Hypothalamus (tissue), 51 donors: ENCODE measurements around the gene KRTAP1-5.
"Not testable (repeated sequence)": the region's sequence is repeated elsewhere in the genome, so short reads cannot be mapped to it uniquely, and the experiment has no call there.

Source experiments
- DNase-seq, 51 donors: peaks; one replicate each; lab custom pipeline; 2025; lab: John Stamatoyannopoulos, UW

Gene KRTAP1-5, protein sequence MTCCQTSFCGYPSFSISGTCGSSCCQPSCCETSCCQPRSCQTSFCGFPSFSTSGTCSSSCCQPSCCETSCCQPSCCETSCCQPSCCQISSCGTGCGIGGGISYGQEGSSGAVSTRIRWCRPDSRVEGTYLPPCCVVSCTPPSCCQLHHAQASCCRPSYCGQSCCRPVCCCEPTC

DNA sequence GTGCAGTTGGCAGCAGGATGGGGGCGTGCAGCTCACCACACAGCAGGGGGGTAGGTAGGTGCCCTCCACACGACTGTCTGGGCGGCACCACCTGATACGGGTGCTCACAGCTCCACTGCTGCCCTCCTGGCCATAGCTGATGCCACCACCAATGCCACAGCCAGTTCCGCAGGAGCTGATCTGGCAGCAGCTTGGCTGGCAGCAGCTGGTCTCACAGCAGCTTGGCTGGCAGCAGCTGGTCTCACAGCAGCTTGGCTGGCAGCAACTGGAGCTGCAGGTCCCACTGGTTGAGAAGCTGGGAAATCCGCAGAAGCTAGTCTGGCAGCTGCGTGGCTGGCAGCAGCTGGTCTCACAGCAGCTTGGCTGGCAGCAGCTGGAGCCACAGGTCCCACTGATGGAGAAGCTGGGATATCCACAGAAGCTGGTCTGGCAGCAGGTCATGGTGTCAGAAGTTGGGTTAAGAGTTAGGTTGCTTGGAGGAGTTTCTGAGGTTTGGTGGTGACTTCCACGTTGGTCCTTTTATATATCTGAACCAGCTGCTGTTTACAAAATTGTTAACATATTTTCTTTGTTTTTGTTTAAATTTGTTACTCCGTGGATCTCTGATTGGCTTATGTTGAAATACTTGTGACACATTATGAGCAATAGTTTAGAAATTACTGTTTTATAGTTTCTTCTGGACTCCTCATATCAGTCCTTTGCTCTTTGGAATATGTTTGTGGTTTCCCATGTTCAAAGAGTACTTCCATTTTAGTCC is at the start of gene KRTAP1-5:
Gene KRTAP1-5, minus strand, starts transcription at position 494 of the 757 bp plus-strand sequence. Its CDS starts 53 bp downstream, at position 441.
- no peak for DNase-seq

DNA sequence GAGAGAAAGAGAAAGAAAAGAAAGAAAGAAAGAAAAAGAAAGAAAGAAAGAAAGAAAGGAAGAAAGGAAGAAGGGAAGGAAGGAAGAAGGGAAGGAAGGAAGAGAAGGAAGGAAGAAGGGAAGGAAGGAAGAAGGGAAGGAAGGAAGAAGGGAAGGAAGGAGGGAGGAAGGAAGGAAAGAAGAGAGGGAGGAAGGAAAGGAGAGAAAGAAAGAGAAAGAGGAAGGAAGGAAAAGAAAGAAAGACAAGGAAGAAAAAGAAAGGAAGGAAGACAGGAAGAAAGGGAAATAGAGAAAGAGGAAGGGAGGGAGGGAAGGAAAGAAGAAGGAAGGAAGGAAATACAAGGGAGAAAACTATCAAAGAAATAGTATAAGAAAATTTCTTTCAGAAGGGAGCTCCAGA is 49.8 kb upstream of the KRTAP1-5 start:
- DNase-seq: no peak

DNA sequence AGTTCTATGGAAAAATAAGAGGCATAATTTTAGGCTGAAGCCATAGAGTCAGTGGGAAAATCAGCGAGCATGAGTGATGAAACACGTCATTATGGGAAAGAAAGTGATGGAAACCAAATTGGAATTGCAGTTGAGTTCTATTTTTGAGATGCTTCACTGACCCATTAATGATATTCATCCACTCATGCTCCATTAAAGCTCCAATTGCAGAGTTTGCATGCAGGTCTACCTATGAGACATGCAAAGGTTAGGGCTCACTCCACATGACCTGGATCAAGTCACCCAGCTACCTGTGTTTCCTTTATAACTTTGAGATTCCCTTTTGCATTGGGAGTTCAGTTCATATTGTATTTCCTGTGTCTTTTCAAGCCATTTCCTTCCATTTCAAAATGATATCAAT is 46.7 kb upstream of the KRTAP1-5 start:
- no peak for DNase-seq

- DNase-seq: no peak
Observed at GRCh38 chr17:41071606-41072360, 44.8 kb upstream of the KRTAP1-5 start.

DNA sequence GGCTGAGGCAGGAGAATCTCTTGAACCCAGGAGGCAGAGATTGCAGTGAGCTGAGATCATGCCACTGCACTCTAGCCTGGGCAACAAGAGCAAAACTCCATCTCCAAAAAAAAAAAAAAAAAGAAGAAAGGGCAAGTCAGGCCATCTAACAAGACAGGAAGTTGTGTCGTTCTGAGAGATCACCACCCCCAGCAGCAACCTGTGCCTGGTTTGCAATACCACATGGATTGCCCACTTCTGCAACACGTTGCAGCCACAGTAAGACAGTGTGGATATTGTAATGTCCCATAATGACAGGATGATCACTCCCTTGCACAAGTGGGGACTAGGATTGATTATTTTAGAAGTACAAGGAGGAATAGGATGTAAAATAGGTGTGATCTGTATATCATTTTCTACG is 42.0 kb upstream of the KRTAP1-5 start:
- DNase-seq: no peak

GRCh38 chr17:41067281-41067680 is 40.3 kb upstream of the KRTAP1-5 start:
- no peak for DNase-seq

DNA sequence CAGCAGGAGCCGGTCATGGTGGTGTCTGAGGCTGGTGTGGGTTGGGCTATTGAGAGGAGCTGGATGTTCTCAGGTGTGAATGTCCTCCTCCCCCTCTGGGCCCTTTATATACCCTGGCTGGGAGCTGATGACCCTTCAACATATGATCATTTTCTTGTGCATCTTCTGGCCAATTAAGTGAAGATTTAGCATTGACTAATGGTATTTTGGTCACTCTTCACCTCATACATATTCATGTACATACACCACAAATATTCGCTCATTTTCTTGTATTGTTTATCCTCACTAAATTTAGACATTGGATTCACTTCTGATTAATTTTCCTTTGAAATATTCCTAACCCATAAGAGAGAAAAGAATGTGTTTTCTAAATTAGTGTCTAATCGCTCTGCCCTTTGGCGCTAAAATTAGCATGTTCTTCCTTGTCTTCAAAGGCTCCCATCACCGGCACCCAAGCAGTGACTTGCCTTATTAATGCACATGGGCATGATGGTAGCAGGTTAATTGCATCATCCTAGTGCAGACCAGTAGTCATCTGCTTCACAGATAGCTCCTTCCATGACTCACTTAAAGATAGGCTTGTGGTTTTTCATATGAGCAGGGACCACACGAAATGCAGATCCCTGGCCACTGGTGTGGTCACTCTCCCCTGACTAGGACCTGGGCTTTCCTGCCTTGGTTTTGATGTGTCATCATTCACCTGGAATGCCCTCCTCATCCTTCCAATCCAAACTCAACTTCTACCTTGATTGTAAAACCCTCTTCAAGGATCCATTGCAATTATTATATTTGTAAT is 39.0 kb upstream of the KRTAP1-5 start, which contains the start of gene KRTAP2-4:
Gene KRTAP2-4, minus strand, starts transcription at position 51 of the 796 bp plus-strand sequence. Its CDS starts 34 bp downstream, at position 17.
- no peak for DNase-seq

DNA sequence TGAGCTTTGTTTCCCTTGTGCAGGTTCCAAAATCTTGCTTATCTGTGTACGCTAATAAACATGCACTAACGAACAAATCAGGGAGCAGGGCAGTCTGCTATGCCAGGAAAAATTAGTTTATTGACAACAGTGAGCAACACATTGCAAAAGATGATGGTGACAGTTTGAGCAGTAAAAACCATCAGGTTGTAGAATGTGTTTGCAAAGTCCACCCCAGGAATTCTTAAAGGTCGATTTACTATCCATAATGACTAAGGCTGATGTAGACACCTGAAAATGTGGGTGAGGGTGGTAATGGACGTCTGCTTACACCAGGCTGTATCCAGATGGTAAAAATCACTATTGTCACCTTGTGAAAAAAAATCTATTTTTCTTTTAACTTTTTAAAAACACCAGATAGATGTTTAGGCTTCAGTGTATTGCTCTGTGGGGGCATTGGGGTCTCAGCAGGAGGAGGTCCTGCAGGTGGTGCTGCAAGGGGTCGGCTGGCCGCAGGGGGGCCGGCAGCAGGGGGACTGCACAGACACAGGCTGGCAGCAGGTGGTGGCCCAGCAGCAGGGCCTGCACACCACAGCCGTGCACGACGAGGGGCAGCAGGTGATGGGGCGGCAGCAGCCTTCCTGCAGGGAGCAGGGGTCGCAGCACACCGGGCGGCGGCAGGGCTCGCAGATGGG is 38.1 kb upstream of the KRTAP1-5 start:
- not testable (repeated sequence) for DNase-seq

GRCh38 chr17:41064301-41064700 is 37.3 kb upstream of the KRTAP1-5 start:
- no peak for DNase-seq

DNA sequence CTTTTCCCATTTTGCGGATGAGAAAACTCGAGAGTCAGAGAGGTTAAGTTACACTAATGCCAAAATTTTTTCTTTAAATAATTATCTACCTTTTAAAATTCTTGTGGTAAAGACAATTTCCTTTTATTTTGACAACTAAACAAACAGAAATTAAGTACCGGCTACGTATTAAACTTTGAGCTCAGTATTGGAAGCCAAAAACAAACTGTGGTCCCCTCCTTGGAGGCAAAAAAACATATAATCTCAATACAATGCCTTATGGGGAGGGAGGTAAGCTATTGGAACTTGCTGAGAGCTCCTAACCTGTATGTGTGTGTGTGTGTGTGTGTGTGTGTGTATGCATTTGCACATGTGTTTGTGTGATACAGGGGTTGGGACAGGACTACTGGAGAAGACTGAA is 36.4 kb upstream of the KRTAP1-5 start:
- DNase-seq: no peak

DNA sequence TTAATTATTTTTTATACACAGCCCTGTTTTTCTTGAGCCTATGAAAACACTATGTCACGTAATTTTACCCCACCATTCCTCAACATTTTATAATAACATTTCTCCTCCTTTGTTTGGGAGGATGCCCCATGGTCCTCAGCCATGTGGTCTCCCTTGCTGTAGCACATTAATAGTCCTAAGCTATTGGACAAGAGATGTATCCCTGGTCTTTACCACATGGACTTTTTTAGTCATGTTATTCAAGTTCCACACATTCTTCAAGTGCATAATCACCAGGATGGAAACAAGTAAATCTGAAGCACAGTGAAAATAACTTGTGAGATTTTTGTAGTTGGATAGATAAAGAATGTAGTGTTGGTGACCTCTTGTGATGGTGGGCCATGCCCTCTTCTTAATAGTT is 35.0 kb upstream of the KRTAP1-5 start:
- DNase-seq: no peak

- no peak for DNase-seq
Observed at GRCh38 chr17:41060052-41060604, 33.1 kb upstream of the KRTAP1-5 start, which contains the start of gene KRTAP2-3. Gene KRTAP2-3, minus strand, starts transcription at chr17:41060114. Its CDS starts 64 bp downstream, at chr17:41060050.

- DNase-seq: not testable (repeated sequence)
Observed at GRCh38 chr17:41059276-41060051, 32.5 kb upstream of the KRTAP1-5 start.

GRCh38 chr17:41058741-41059140 is 31.7 kb upstream of the KRTAP1-5 start:
- DNase-seq: no peak

DNA sequence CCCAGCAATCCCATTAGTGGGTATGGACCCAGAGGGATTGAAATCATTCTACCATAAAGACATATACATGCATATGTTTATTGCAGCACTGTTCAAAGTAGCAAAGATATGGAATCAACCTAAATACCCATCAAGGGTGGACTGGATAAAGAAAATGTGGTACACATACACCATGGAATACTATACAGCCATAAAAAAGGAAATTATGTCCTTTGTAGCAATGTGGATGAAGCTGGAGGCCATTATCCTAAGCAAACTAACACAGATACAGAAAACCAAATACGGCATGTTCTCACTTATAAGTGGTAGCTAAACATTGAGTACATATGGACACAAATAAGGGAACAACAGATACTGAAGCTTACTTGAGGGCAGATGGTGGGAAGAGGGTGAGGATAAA is 30.5 kb upstream of the KRTAP1-5 start:
- DNase-seq: no peak

GRCh38 chr17:41055130-41055529 is 28.1 kb upstream of the KRTAP1-5 start, which contains the start of gene KRTAP2-2:
Gene KRTAP2-2, minus strand, starts transcription at chr17:41055230. Its CDS starts 19 bp downstream, at chr17:41055211.
- not testable (repeated sequence) for DNase-seq

GRCh38 chr17:41054556-41054955 is 27.5 kb upstream of the KRTAP1-5 start:
- not testable (repeated sequence) for DNase-seq

- no peak for DNase-seq
Observed at GRCh38 chr17:41054025-41054424, 27.0 kb upstream of the KRTAP1-5 start.

DNA sequence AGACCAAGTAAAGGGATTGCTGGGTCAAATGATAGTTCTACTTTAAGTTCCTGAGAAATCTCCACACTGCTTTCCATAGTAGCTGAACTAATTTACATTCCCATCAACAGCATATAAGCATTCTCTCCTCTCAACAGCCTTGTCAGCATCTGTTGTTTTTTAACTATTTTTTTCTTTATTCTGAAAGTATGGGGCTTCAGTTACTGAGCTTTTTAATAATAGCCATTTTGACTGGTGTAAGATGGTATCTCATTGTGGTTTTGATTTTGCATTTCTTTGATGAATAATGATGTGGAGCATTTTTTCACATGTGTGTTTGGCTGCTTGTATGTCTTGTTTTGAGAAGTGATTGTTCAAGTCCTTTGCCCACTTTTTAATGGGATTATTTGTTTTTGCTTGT is 25.6 kb upstream of the KRTAP1-5 start:
- no peak for DNase-seq
